PC-9 (cell line): Measurements from ENCODE around the gene PIP5K1B.

ENCODE experiments used
- CTCF ChIP-seq: fragments of 200-600 bp; sonication (generic); conservative IDR thresholded peaks from 2 replicates; pipeline ENCODE4 v1.6.1; 2017; ENCODE audit warnings: mixed run types, antibody characterized with exemption, mild to moderate bottlenecking, moderate library complexity
- EZH2 ChIP-seq: fragments of 200-600 bp; sonication (generic); IDR thresholded peaks from 2 replicates; pipeline ENCODE4 v1.8.0; 2017; ENCODE audit warnings: antibody characterized with exemption, low read depth

GRCh38 chr9:68934329-68934644 lies 229.2 kb downstream of the PIP5K1B start:
- TF ChIP-seq CTCF (no peak), EZH2 (no peak)
